HFFc6 (cell line): Measurements from ENCODE around the gene GOLGA2. TPM values are rescaled to one million over a fixed set of nuclear protein-coding genes. Genes with fewer than 3 reads are reported as not detected.

ENCODE experiments used
- DNase-seq: peaks from one replicate; pipeline ENCODE4 v3.0.0-alpha.2; 2018
- H3K27ac Mint-ChIP-seq: 2 replicates; pipeline ENCODE4 v1.8.0; 2020; ENCODE audit warnings: mild to moderate bottlenecking, mixed read lengths
- H3K27me3 Mint-ChIP-seq: 2 replicates; pipeline ENCODE4 v1.8.0; 2021; ENCODE audit warnings: mild to moderate bottlenecking, moderate library complexity, mixed read lengths; ENCODE audit not compliant: insufficient read depth
- H3K36me3 Mint-ChIP-seq: 2 replicates; pipeline ENCODE4 v1.8.0; 2021; ENCODE audit warnings: low read depth, mixed read lengths
- H3K4me1 Mint-ChIP-seq: 2 replicates; pipeline ENCODE4 v1.8.0; 2020; ENCODE audit warnings: low read depth, mixed read lengths
- H3K4me3 Mint-ChIP-seq: 2 replicates; pipeline ENCODE4 v1.8.0; 2020; ENCODE audit warnings: mild to moderate bottlenecking, moderate library complexity, mixed read lengths
- H3K9me3 Mint-ChIP-seq: 2 replicates; pipeline ENCODE4 v1.8.0; 2020; ENCODE audit warnings: mild to moderate bottlenecking, mixed read lengths
- CTCF ChIP-seq: fragments of 200-600 bp; sonication (generic); IDR thresholded peaks from 2 replicates; pipeline ENCODE4 v1.5.0; 2021; ENCODE audit warnings: antibody characterized with exemption, mild to moderate bottlenecking
- total RNA-seq, 6 experiments: library from RNA; stranded (reverse); fragmentation: NEBNext Ultra II Directional; extraction: Animal tissue kit (Norgen Biotek cat#: 25700); gene quantifications; 2 replicates in 1 of 6; 3 replicates in 5 of 6; pipeline ENCODE4 v1.2.3, GENCODE V29; 2021

Gene GOLGA2
- total RNA-seq, 6 experiments from 2014 or later, result 142 to 167 (median 156) TPM

DNA sequence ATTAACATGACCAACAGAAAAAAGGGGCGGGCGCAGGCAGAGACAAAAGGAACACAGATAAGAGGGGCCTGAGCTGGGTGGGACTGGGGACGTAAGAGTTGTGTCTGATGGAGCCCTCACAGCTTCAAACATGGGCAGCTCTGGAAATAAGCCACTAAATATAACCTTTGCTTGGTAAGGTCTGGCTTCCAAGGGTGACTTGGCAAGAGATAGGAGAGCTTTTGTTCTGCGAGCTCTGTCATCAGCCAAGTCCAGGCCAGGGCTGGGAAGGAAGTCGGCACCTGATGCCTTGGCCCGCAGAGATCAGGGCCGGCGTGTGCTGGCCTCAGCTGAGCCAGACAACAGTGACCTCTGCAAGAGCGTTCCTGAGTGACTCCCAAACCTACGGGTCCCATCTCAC is 34.7 kb upstream of the GOLGA2 start:
- Mint-ChIP-seq H3K4me1 (peaks cover 32% of the 10 kb centered on the region), H3K36me3 (peaks cover 21% of the 10 kb centered on the region), H3K9me3 (no peaks in the 10 kb centered on the region), H3K27me3 (no peaks in the 10 kb centered on the region; the same call in none of the 2 replicates), H3K4me3 (no peak overlapping the region), H3K27ac (no peak overlapping the region)
- no peak for DNase-seq
- TF ChIP-seq CTCF, result no peak

- Mint-ChIP-seq H3K4me3 (no peak overlapping the region), H3K27ac (no peak overlapping the region), H3K27me3 (peaks cover 1% of the 10 kb centered on the region), H3K4me1 (peaks cover 39% of the 10 kb centered on the region), H3K9me3 (no peaks in the 10 kb centered on the region), H3K36me3 (peaks cover 21% of the 10 kb centered on the region)
- TF ChIP-seq CTCF, result no peak
- DNase-seq, result no peak
Observed at GRCh38 chr9:128309551-128309950, 33.7 kb upstream of the GOLGA2 start.

- DNase-seq, result no peak
- Mint-ChIP-seq H3K36me3 (peaks cover 12% of the 10 kb centered on the region), H3K4me3 (no peak overlapping the region; the same call in 1 of the 2 replicates), H3K9me3 (no peaks in the 10 kb centered on the region), H3K4me1 (peaks cover 54% of the 10 kb centered on the region), H3K27ac (peak overlapping the region; percentile 88), H3K27me3 (peaks cover 1% of the 10 kb centered on the region)
- no peak for TF ChIP-seq CTCF
Observed at GRCh38 chr9:128304971-128305288, 29.1 kb upstream of the GOLGA2 start.

DNA sequence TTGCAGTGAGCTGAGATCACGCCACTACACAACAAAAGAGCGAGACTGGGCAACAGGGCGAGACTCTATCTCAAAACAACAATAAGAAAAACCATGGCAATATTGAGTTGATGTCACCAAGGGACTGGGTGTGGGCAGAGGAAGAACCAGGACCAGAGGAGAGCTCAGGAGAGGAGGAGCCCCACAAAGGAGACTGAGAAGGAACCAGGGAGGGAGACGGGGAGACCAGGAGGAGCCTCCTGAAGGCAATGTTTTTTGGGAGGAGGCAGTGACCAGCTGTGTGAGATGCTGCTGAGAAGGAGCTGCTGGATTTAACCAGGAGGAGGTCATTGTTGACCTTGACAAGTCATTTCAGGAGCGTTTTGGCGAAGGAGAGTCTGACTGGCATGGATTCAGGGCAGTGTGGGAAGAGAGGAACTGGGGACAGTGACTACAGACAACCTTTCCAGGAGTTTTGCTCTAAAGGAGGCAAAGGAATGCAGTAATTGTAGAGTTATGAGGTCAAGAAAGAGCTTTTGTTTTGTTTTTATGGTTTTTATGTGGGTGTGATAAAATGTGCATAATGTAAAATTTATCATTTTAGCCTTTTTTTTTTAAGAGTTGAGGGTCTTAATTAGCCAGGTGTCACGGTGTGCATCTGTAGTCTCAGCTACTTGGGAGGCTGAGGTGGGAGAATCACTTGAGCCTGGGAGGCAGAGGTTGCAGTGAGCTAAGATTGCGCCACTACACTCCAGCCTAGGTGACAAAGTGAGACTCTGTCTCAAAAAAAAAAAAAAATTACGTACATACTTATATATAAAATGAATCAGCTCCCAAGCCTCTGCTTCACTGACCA is 28.5 kb upstream of the GOLGA2 start:
- no peak for TF ChIP-seq CTCF
- Mint-ChIP-seq H3K9me3 (no peaks in the 10 kb centered on the region), H3K4me1 (peaks cover 55% of the 10 kb centered on the region), H3K4me3 (no peak overlapping the region), H3K27me3 (peaks cover 1% of the 10 kb centered on the region), H3K27ac (peak overlapping the region; percentile 88), H3K36me3 (peaks cover 8% of the 10 kb centered on the region)
- peak; percentile 17 for DNase-seq

GRCh38 chr9:128298535-128299482 is 23.0 kb upstream of the GOLGA2 start:
- no peak for DNase-seq
- Mint-ChIP-seq H3K27me3 (peaks cover 5% of the 10 kb centered on the region; the same call in 1 of the 2 replicates), H3K9me3 (no peaks in the 10 kb centered on the region), H3K27ac (no peak overlapping the region), H3K36me3 (no peaks in the 10 kb centered on the region), H3K4me3 (no peak overlapping the region), H3K4me1 (peaks cover 28% of the 10 kb centered on the region)
- TF ChIP-seq CTCF, result no peak
